Stimulated activated CD4-positive, alpha-beta T cell treated with anti-CD3 and anti-CD28 coated beads, TNF-alpha, amount 100 ng/mL, for 24 hours (primary cell): Measurements from ENCODE around the gene NOTUM.
A peak's percentile ranks its signal among the peaks of the same experiment; 100 is the strongest.

ENCODE experiments used
- DNase-seq, 3 experiments: peaks; one replicate each; pipeline ENCODE4 v3.0.0-alpha.2; 2020; ENCODE audit warnings: low read depth in 3 of 3

The NOTUM gene

DNA sequence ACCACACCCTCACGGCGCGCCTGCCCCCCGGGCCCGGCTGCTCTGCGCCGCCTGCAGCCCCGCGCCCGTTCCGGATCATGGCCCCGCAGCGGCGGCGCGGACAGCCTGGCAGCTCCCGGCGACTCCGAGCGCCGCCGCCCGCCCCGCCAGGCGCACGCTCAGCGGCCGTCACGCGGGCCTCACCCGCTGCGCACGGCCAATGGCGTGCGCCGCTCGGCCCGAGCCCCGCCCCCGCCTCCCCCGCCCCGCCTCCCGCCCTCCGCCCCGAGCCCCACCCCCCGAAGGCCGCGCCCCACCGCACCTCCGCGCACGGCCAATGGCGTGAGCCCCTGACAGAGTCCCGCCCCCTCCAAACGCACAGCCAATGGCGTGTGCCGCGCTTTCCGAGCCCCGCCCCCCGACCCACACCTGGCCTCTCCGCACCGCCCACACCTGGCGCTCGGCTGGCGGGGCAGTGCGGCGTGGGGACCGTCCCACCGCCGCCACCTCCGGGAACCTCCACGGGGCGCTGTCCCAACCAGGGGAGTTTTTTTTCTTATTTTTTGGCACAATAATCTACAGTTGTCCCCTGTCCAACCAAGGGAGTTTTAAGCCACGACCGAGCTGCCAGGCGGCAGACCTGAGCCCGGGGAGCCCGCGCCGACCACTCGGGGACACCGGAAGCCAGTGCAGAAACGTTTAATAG, 49.6 kb downstream of the NOTUM start, which contains the start of gene PCYT2:
Gene PCYT2, minus strand, starts transcription at position 123 of the 685 bp plus-strand sequence. Its CDS starts 44 bp downstream, at position 79.
- DNase-seq, result peak; percentile 81 to 93 (median 85)

DNA sequence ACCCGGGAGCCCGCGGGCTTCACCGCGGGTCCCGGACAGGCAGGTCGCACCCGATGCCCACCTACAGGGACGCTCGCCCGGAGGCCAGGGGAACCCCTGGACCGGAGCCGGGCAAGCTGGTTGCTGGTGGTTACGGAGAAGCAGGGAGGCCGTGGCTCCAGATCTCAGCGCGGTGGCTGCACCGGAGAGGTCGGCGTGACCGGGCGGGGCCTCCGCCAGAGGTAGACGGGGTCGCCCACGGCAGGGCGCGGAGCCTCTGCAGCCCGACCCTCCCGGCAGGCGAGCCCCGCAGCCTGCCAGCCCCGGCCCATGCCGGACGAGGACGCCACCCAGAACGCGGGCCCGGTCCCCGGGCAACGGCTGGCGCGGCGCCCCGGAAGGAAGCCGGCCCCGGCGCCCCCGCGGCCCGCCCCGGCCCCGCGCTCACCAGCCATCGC, 50.1 kb downstream of the NOTUM start:
- DNase-seq, result no peak

DNA sequence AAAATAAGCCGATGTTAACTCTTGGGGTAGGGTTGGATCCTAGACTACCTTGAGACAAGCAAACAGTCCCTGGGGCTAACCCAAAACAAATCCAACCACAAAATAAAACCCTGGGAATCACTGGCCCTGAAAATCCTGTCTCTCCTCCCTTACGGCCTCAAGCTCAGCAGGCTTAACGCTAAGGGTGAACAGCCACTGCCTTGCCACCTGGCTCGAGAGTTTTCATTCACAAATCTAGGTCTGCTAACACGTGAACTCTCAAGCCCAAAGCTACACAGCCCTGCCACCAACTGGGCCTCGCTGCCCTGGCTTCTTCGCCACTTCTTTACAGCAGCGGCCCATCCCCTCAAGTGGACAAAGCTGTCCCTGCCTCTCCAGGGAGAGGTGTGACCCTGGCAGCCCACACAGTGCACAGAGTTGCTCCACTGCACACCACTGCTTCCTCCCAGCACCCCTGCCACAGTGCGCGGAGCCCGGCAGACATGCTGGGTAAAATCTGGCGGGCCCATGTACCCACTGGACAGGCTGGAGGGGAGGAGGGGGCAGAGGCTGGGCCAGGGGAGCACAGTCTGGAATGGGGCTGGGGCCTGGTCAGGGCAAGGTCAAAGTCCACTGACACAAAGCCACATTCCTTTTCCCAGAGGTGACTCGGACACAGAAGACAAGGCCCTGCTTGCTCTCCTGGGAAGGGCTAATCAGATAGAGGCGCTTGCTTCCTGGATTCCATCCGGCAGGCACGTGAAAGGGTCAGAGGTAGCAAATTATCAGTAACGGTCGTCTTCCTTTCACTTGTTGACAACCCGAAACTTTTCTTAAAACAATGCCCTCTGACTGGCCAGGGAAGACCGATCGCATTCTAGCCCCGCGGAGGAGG, 50.8 kb downstream of the NOTUM start:
- no peak for DNase-seq

DNA sequence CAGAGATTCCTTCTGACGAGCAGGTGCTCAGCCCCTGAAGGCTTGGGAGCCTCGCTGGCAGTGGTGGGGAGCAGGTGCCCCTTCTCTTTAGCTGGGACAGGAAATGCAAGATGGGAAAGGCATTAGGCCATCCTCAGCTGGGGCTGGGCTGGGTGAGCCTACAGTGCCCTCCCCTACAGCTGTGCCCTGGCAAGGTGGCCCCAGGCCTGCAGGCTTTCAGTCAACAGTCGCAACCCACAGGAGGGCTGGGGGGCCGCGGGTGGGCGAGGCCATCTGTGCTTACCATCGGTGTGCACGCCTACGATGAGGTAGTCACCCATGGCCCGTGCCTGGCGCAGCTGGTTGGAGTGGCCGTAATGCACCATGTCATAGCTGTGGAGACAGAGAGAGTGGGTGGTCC, 51.8 kb downstream of the NOTUM start:
- DNase-seq, result no peak

DNA sequence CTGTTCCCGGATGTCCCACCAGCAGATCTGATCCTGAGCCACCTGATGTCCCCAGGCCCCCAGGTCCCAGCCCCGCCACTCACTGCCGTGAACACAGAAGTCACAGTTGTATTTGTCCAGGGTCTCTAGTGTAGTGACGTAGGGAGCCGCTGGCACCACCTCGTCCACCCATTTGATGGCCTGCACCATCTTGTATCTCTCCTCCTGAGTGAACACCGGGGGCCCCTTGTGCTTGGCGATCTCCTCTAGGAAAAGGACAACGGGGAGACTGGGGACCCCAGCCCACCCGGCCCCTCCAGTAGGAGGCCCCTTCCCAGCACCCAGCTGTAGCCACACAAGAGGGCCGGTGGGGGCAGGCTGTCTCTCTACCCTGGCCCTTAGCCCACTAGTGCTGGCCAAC, 52.2 kb downstream of the NOTUM start:
- DNase-seq, result no peak

DNA sequence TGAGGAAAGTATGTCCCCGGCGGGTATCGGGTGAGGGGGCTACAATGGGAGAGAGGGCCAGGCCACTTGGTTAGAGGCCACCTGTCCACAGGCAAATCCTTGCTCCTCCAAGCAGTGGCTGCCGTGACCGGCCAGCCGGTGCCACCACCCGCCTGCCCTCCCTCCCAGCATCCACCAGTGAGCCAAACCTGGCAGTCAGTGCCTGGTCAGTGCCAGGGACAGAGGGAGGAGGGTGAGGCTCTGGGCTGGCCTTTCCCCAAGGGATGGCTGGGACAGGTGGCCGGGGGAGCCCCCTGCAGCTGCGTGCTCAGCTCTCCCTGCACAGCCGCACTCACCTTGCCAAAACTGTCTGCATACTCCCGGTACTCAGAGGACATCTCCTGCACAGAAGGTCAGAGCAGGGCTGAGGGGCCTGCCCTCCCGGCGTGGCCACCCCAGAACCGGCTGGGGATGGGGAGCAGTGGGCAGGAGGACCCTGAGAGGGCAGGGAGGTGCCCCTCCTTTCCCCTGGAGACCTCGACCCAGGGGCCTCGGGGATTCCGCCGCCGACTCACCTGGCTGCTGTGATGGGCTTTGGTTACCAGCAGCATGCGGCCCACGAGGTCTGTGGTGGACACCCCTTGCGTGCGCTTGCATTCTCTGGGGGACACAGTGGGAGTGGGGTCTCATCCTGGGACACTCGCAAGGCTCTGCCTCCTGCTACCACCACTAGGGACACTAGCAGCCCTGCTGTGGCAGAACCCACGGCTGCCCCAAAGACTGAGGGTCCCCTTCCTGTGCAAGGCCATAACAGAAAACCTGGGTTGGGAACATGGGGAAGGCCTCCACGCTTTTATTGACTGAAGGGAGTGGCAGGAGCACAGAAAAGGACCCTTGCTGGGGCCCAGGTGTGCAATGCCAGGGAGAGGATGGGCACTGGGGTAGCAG, 53.5 kb downstream of the NOTUM start:
- DNase-seq, result no peak

DNA sequence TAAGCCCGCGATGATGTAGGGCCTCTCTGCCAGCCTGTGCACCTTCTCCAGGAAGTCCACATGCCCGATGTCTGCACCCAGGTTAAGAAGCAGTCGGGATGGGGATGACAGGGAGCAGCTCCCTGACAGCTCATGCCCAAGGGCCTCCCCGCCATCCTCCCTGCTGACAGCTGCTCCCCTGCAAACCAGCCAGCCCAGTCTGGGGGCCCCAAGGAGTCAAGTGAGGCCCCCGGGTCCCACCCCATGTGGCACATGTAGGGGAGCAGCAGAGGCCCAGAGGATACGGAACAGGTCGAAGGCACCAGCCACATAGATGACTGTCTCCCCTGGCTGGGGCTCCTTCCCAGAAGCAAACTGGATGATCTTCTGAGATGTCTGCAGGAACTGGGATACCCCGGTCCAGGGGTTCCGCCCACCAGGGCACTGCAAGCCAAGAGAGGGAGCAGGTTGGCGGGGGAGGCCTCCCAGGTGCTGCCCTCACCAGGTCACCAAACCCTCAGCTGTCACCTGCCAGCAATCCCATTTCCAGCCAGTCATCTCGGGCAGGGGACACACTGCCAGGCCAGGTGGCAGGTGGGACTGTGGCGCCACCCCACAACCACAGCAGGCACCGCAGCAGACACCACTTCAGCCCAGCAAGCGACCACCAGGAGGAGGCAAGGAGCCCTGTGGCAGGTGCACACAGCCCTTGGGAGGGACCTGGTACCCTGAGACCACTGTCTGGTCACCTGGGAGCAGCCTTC, 54.3 kb downstream of the NOTUM start:
- no peak for DNase-seq

DNA sequence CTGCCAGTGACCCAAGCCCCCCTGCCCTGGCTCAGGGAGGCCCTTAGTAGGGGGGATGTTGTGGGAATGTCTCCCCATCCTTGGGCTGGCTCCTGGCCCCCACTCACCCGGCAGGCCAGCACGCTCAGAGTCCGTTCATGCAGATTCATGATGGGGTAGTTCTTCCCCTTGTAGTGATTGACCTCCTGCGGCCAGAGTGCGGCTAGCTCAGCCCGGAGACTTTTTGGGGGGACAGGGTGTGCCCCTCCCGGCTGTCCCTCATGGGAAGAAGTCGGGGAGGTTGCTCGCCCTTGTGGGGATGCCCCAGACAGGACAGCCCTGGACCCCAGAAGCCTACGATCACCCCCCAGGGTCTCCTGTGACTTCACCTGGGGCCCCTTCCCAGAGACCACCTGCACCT, 55.0 kb downstream of the NOTUM start:
- DNase-seq, result no peak

DNA sequence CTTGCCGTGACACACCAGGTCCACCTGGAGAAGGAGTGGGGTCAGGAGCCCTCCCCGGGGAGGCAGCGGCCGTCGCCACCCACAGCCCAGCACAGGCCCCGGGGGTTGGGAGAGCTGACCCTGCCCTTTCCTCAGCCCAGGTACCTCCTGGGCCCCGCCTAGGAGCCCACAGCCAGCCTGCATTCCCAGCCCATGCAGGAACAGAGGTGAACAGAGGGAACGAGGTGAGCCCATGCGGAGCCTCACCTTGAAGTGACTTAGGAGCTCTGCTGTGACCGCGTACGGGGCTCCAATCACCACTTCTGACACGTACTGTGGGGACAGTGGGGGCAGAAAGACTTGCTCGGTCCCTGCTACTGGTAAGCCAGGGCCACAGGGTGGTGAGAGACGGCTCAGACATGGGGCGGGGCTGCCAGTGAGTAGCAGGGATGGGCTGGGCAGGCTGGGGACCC, 55.5 kb downstream of the NOTUM start:
- no peak for DNase-seq

DNA sequence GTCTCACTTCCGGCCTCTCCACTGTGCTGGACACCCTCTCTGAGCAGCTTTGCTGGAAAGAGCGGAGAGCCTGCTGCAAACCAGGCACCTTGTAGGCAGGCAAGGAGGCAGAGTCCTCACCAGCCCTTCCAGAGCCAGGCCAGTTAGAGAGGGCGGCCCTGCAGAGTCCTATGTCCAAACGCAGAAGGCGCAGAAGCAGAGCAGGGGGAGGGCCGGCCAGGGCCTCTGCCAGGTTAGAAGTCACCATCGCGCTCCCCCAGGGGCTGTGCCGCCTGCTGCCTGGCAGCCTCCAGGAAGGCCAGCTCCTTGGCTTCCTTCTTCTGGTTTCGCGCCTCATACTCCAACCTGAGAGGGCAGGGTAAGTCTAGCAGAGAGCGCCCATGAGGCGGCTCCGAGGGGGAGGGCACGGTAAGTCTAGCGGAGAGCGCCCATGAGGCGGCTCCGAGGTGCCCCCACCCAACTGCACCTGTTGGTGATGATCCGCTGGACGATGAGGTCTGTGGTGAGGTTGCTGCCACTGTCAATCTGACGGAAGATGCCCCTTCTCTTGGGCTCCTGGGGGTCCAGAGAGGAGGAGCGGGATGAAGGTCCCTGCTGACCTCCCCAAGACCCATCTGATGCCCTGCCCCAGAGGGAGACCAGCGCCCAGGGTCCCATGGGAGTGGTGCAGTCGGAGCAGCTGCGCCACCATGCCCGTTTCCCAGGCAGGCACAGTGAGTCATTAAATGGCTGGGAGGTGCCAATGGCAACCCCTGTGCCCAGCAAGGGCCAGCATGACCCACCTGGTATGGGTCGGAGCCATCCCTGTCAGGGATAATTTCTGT, 56.2 kb downstream of the NOTUM start:
- no peak for DNase-seq

DNA sequence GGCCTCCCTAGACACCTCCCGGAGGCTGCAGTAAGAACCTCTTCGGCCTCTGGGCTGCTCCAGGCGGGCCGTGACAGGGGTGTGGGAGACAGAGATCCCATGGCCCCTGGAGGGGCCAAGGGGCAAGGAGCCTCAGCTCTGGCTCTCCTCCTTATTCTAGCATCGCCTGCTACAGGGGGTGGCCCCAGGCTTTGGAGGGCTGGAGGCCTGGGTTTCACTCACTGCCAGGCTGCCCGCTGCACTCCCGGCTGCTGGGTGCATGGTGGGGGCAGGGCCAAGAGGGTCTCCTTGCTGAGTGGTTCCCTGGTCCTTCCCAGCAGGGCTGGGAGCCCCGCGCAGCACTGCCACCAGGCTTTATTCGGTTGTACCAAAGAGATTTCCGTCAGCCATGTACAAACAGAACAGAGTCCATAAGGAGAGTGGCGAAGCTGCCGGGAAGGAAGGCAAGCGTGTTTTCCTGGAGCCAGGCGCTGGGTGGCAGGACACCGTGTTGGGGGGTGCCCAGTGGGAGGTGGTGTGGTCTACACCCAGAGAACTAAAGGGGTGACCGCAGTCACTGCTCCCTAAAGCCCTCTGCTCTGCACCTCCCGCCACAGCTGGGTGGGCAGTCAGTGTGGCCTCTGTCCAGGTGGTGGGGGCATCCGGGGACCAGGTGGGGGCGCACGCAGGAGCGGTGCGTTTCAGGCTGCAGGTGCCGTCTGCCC, 56.9 kb downstream of the NOTUM start:
- DNase-seq, result no peak

DNA sequence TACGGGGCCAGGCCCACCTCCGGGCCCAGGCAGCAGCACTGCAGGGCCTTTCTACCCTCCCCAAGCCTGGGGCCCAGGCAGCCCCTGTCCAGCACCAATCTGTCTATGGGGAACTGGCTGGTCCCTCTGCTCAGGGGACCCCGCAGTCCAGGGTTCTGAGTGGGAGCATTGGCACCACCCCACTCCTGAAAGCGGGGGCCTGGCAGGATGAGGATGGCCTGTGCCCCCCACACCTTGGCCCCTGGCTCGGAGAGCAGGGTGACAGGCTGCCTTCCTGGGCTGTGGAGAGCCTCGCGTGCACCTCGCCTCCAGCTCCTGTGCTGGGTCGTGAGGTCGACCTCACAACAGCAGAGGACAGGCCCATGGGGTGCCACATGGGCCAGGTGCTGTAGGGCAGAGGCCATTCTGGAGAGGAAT, 57.6 kb downstream of the NOTUM start:
- no peak for DNase-seq

DNA sequence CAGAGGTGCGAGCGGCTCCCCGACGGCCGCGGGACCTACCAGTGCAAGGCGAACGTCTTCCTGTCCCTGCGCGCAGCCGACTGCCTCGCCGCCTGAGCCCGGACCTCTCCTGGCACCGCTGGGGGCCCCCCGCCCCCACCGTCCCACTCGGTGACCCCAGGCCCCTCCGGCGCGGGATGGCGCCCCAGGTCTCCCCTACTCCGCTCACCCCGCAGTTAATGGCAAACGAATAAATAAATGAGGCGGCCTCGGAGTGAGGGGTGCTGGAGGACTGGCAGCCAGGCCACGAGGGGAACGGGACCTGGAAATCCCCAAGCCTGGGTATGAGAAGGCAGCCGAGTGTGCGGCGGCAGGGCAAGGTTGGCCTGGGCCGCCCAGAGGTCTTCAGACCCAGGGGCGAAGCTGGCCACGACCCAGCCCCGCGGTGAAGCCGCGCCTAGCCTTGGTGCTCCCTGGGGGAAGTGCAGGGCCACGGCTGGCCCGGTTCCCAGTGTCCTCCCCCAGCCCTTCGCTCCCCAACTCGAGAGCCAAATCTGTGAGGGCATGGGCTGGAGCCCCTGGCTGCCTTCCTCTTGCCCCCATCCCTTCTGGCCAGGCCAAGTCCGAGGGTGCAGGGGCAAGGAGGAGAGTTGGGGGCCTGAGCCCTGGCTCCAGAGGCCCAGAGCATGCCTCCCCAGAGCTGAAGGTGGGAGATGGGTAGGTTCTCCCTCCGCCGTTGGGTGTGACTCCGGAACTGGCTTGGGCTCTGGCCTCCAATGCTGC, 58.2 kb downstream of the NOTUM start:
- DNase-seq, result no peak
